Anterior cingulate cortex (tissue), 58 donors: ENCODE measurements around the gene HECTD3.

Experiments
- DNase-seq, 58 donors: peaks; one replicate each; lab custom pipeline; 2025; lab: John Stamatoyannopoulos, UW

Gene HECTD3

GRCh38 chr1:45010855-45011811 lies at the start of gene HECTD3:
HECTD3 (minus strand) TSS chr1:45011324; CDS start chr1:45011257, 67 bp downstream.
- peak in 56 of 58 donors; percentile 18 to 90 (median 76) for DNase-seq

- DNase-seq = no peak
These were observed 48.7 kb upstream of the HECTD3 start for GRCh38 chr1:45059829-45060228.

GRCh38 chr1:45057542-45057941 lies 46.4 kb upstream of the HECTD3 start:
- no peak for DNase-seq

- DNase-seq = no peak
These were observed 40.1 kb upstream of the HECTD3 start for GRCh38 chr1:45051005-45051772.

- DNase-seq = no peak
These were observed 35.9 kb upstream of the HECTD3 start for GRCh38 chr1:45047032-45047431.

GRCh38 chr1:45044916-45045315 lies 33.8 kb upstream of the HECTD3 start:
- DNase-seq = no peak

- no peak for DNase-seq
These were observed 32.0 kb upstream of the HECTD3 start for GRCh38 chr1:45043094-45043493.

GRCh38 chr1:45040297-45040696 lies 29.2 kb upstream of the HECTD3 start:
- no peak for DNase-seq

GRCh38 chr1:45038661-45039364 lies 27.7 kb upstream of the HECTD3 start:
- DNase-seq = no peak

- DNase-seq = no peak
These were observed 27.1 kb upstream of the HECTD3 start for GRCh38 chr1:45038240-45038639.

- DNase-seq = no peak
These were observed 26.3 kb upstream of the HECTD3 start for GRCh38 chr1:45037456-45037855.

GRCh38 chr1:45035631-45036301 lies 24.6 kb upstream of the HECTD3 start:
- no peak for DNase-seq

GRCh38 chr1:45033356-45033755 lies 22.2 kb upstream of the HECTD3 start:
- no peak for DNase-seq

- DNase-seq = no peak
These were observed 21.7 kb upstream of the HECTD3 start for GRCh38 chr1:45032837-45033236.

GRCh38 chr1:45026446-45026845 lies 15.3 kb upstream of the HECTD3 start:
- DNase-seq = no peak

GRCh38 chr1:45023663-45024062 lies 12.5 kb upstream of the HECTD3 start:
- no peak for DNase-seq

GRCh38 chr1:45018599-45019230 lies 7.6 kb upstream of the HECTD3 start:
- DNase-seq = peak in 41 of 58 donors; percentile 8 to 71 (median 30)

GRCh38 chr1:45016767-45017166 lies 5.6 kb upstream of the HECTD3 start:
- no peak for DNase-seq

GRCh38 chr1:45016090-45016697 lies 5.1 kb upstream of the HECTD3 start:
- DNase-seq = no peak
